ENCODE data around the gene OAF.

Gene OAF

GRCh38 chr11:120205596-120206161 lies 5.2 kb upstream of the OAF start:
- peak; percentile 50 for DNase-seq (ENCODE audit: low read depth)
- TF ChIP-seq CTCF (conservative IDR thresholded peaks at IDR 0.05; ENCODE audit: low read length): no peak
- H3K4me3 ChIP-seq (ENCODE audit: low read length): no peak overlapping the region

GRCh38 chr11:120207512-120207911 lies 3.3 kb upstream of the OAF start:
- no peak for TF ChIP-seq CTCF (conservative IDR thresholded peaks at IDR 0.05; ENCODE audit: low read length)
- no peak overlapping the region for H3K4me3 ChIP-seq (ENCODE audit: low read length)
- no peak for DNase-seq (ENCODE audit: low read depth)

GRCh38 chr11:120208001-120208441 lies 2.8 kb upstream of the OAF start:
- no peak for DNase-seq (ENCODE audit: low read depth)
- no peak overlapping the region for H3K4me3 ChIP-seq (ENCODE audit: low read length)
- no peak for TF ChIP-seq CTCF (conservative IDR thresholded peaks at IDR 0.05; ENCODE audit: low read length)

- TF ChIP-seq CTCF (conservative IDR thresholded peaks at IDR 0.05; ENCODE audit: low read length): no peak
- H3K4me3 ChIP-seq (ENCODE audit: low read length): no peak overlapping the region
- DNase-seq (ENCODE audit: low read depth): peak; percentile 67
Measured at GRCh38 chr11:120208777-120209176, 2.1 kb upstream of the OAF start.

GRCh38 chr11:120209746-120210625 lies 846 bp upstream of the OAF start:
- TF ChIP-seq CTCF (conservative IDR thresholded peaks at IDR 0.05; ENCODE audit: low read length): no peak; the same call in 1 of the 2 replicates
- DNase-seq (ENCODE audit: low read depth): no peak
- H3K4me3 ChIP-seq (ENCODE audit: low read length): peak overlapping the region; percentile 76

- H3K4me3 ChIP-seq (ENCODE audit: low read length): peak overlapping the region; percentile 76
- no peak for TF ChIP-seq CTCF (conservative IDR thresholded peaks at IDR 0.05; ENCODE audit: low read length)
- no peak for DNase-seq (ENCODE audit: low read depth)
Measured at GRCh38 chr11:120211522-120212258, 858 bp downstream of the OAF start.

All from AG10803 (cell line).